Stimulated activated CD8-positive, alpha-beta memory T cell treated with anti-CD3 and anti-CD28 coated beads, Interleukin-4, amount 100 ng/mL, for 1 hour (primary cell): ENCODE results near the gene RCOR1.
"Not testable (repeated sequence)": the region's sequence is repeated elsewhere in the genome, so short reads cannot be mapped to it uniquely, and the experiment has no call there.

Source experiments
- DNase-seq, 2 donors: peaks; one replicate each; pipeline ENCODE4 v3.0.0-alpha.2; 2020; ENCODE audit warnings: low read depth in 2 of 2, low spot score in 1 of 2

RCOR1 gene

DNA sequence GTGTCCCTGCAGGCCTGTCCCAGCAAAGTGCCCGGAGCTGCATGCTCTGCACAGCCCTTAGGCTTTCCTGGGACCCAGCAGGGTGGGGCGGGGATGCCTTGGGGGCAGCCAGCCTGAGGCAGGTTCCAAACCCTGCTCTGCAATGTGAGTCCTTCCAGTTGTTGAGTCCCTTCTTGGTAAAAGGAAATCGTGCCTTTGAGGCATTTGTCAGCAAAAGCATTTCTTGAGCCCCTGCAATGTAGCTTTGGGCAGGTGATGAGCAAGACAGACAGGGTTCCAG, 146.7 kb downstream of the RCOR1 start:
- DNase-seq = no peak

DNA sequence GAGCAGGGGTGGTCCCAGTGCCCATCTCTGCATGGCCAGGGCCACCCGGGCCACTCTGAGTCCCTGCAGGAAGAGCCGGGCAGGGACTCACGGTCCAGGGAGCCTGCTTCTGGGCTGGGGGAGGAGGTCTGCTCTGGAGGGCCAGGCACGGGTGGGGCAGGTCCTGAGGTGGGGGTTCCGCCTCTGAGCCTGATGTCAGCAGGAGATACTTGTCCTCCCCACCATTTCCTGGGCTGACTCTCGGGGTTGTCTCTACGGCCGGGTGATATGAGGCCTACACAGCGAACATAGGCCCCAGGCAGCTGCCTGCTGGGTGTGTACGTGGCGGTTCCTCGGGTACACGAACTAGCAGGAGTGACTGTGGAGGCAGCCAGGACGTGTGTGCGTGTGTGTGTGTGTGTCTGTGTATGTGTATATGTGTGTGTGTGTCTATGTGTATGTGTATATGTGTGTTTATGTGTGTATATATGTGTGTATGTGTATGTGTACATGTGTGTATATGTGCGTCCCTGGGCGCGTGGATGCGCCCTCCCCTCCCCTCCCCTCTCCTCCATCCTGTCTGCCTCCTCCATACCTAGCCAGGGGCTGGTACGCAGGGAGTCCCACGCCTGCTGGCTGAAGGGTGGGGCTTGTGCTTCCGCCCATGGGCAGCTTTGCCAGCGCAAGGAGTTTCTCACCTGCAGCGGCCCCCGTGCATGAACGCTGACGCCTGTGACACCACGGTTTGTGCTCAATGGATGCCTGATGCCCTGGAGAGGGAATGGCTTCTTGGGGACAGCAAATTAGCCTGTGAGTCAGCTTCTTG, 154.4 kb downstream of the RCOR1 start:
- DNase-seq = no peak

DNA sequence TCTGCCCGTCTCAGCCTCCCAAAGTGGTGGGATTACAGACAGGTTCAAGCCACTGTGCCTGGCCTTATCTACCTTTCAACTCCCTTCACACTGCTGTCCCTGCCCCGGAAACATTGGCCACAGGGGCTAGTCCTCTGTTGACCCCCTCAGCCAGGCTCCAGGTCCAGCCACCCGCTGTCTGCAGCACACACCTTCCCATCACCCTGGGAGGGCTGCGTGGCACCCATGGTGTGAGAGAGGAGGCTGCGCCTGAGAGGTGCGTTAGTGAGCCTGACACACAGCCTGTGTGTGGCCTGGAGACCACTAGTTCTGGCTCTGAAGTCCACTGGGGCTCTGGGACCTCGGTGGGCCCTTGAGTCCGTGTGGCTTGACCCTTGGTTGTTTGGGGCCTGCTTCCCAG, 156.4 kb downstream of the RCOR1 start:
- DNase-seq = no peak

DNA sequence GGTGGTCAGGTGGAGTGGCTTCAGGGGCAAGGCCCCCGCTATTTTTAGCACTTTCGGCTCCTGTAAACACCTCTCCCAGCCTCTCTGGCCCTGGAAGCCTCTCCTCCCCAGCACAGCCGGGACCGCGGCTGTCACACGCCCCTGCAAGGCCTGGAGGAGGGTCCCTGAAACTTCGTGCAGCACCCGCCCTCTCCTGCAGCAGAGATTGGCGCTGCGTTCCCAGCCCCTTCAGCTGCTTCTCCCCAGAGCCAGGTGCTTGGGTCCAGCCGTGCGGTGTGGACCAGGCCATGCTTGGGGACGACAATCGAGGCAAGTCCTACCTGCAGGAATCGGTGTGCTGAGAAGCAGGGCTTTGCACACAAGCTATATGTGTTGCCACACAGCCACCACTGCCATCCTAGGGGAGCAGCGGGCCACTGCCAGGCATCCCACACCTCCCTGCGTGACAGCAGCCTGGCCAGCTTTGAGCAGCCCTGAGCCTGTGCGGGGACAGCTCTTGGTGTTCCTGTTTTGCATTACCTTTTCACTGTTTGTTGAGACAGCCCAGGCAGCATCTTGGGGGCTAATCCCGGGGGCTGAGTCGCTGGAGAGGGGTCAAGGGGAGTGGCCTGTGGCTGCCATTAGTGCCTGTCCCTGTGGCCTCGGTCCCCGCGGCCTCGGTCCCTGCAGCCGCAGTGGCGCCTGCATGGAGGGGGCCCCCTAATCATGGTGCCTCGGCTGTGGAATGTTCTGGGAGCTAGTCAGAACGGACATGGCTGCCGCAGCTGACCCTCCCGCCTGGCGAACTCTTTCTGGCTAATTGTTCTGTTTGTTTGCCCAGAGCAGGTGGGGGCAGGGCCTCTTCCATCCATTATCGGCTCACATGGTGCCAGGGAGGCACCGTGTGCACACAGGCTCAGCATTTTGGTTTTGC, 157.2 kb downstream of the RCOR1 start:
- no peak for DNase-seq

DNA sequence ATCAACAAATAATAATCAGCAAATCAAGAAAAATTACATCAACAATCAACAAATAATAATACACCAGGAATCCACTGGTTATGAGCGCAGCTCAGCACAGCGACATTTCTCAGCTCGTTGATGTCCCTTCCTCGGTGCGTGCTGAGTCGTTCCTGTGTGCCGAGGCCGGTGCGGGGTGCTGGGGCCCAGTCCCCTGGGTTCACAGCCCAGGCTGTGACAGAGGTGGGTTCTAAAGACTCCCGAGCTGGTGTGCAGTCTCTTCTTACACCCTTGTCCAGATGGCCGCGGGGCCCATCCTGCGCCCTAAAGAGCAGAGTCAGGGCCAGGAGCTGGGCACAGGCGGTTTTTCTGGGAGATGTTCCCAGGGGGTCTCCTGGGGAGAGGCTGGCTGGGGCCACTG, 157.9 kb downstream of the RCOR1 start:
- no peak for DNase-seq

DNA sequence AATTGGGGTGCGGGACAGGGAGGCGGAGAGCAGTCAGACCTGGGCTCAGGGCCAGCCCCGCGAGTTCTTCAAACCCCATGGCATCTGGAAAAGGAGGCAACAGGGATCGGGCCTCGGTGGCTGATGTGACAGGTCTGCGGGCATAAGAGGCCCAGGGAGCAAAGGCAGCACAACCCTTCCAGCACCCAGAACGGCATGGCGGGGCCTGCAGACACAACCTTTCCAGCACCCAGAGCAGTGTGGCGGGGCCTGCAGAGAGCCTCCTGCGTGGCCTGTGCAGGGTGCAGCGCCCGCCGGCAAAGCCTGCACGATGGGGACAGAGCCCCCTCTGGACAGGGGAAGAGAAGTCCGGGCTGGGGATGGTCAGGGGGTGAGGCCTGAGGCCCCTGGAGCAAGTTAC, 158.6 kb downstream of the RCOR1 start:
- DNase-seq = no peak

DNA sequence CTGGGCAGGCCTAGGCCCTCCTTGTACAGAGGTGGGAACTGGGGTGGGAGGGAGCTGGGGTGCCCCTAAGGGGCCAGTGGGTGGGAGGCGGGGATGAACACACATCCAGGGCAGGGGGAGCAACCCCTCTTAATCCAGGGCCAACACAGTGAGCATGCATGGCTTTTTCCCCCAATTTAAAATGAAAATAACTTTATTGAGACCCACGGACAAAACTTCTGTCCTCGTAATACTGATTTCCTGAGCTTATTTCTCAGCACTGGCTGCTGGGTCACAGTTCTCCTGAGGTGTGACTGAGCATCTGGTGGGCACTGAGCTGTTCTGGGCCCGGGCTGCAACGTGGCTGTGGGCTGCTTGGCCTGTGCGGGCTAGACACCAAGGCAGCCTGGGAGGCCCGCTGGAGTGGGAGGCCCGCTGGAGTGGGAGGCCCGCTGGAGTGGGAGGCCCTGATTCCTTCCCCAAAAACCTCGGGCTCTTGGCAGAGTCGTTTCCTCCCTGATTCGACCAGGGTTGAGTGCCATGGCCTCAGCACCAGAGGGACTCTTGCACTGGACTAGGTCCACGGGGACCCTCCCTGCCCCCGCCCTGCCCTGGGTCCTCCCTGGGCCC, 159.9 kb downstream of the RCOR1 start:
- no peak for DNase-seq

DNA sequence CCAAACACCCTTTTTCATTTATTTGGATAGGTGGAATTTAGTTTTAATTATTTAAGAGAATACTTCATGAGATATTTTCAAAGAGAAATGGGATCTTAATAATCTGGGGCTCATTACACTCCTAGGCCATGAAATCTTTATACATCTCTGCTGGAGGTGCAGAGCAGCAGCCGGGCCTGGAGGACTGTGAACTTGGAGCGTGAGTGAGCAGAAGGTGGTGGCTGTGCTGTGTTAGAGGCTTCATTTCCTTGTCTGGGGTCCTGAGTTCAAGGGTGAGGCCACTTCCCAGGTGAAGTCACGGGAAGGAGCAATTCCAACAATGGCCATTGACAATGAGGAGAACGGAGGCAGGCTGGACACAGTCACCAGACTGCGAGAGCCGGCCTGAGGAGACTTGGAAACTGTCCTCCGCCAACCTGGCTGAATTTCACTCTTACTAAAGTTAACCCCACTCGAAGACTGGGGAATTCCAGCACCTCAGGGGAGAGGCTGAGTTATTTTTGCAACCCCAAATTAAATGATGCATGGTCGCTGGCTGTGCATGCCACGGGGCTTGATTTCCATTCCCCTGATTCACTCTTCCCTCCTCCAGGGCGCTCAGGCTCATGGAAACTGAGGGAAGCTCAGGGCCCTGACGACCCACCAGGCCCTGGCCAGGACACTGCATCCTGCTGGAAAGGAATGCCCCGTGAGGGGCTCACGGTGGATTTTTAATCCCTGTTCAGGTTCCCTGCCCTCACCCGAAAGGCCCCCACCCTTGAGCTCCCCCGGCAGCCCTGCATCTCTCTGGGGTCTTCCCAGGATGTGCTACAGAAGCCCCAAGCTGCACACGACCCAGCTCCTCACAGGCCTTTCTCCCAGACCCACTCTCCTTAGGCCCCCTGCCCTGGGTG, 162.2 kb downstream of the RCOR1 start:
- DNase-seq = no peak

DNA sequence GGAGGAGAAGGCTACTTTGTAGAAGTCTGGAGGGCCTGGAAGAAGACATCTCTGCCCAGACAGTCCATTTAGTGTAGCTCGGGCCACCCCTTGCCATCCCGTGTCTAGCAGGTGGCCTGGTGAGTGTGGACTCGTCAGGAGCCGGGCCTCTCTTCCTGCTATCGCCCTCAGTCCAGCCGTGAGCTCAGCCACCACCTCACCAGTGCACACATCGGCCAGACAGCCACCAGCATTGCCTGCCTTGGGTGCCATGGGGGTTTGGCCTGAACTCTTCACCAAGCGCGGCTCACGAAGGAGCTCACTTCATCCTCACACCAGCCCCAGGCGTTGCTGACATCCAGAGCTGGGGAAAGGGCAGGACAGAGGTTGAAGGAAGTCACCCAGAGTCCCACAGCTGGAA, 165.2 kb downstream of the RCOR1 start:
- no peak for DNase-seq

DNA sequence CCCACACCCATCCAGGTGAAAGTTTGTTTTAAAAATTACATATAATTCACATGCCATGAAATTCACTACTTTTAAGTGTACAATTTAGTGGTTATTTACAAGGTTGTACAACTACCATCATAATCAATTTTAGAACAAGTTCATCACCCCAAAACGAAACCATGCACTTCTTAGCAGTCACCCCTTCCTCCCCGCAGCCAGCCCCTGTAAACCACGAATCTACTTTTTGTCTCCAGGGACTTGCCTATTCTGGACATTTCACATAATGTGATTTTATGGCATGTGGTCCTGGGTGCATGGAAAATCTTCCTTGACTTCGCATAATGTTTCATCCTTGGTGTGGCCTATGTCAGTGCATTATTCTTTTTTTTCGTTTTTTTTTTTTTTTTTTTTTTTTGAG, 165.6 kb downstream of the RCOR1 start:
- no peak for DNase-seq

DNA sequence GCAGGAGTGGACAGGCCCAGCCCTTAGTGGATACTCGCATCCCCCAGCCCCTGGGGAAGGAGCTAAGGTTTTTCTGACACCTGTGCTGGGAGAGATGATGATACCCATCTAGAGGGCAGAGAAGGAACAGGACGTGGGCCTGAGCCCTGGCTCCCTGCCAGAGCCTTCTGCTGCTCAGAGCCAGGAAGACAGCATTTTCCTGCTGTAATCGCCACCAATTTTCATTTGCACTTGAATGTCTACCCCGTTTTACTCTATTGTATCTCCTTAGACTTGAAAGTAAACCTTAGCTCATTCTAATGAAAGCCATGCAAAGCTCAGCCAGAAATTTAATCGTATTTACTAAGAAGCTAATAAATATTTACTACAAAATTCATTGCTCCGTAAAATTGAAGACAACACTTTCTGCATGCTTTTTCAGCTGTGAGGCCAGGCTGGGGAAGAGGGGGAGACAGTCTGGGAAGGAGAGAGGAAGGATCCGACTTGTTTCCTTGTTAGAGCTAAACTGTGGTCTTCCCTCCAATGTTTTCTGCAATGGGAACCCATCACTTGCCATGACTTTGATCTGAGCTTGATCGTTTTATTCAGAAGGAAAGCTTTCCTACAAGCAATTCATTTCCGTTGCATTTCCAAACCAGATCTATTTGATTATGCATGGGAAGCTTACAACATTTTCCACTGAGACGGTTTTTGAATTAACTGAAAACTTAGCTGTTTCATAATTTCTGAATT, 167.2 kb downstream of the RCOR1 start:
- DNase-seq = no peak

DNA sequence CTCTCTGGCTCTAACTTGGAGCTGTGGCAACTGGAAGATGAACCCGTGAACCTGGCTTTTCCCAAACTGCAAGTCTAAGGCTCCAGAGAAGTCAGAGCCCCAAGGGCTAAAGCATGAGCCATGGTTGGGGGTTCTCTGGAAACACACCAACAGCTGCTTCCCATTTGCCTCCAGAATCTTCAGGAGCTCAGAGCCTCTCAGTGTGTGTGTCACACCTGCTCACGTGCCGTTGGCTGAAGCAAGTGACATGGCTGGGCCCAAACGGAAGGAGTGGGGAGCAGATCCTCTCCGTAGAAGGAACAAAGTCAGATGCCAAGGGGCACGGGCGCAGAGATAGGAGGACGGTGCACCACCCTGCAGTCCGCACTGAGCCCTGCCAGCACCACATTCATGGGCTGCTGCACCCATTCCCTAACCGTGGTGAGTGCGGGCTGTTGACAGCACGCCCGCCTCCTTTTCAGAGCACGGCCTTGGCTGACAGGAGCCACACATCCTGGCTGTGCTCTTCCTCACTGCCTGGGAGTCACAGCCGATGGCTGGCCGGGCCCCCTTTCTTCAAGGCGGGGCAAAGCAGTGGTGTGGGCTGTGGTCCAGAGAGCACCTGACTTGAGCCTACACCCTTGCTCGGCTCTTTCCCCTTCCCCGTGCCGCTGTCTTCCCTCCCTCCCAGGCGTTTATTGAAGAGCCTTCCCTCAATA, 168.2 kb downstream of the RCOR1 start:
- DNase-seq = no peak

DNA sequence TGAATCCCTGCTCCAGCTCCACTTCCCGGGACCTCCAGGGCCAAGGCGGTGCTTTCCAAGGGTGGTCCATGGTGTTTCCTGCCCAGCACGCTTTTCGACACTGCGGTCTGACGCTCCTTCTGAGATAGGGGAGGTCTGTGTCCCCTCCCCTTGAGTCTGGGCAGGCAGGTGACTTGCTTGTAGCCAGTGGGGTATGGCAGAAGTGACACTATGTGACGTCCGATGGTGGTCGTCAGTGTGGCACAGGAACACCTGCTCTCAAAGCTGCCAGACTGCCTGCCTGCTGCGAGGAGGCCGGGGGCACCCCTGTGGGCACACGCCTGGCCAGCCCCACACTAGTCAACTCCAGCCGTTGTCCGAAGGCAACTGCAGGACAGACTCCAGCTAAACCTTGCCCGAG, 168.8 kb downstream of the RCOR1 start:
- no peak for DNase-seq

DNA sequence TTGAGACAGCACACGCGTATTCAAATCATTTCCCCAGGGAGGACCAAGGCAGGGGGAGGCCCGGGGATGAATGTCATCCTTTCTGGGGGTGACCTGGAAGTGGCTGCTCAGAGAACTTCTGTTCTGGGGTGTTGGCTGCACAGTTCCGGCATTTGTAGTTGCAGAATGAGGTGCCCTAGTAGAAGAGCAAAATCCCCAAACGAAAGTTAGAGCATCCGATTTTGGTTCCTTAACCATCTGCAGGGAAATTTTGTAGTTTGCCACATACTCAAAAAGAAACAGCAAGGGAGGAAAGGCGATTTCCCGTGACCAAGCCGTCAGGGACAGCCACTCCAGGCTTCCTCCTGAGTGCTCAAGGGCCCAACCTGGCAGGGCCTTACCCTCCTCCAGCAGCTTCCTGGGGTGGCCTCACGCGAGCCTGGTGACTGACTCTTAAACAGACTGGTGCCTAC, 171.8 kb downstream of the RCOR1 start:
- no peak for DNase-seq

DNA sequence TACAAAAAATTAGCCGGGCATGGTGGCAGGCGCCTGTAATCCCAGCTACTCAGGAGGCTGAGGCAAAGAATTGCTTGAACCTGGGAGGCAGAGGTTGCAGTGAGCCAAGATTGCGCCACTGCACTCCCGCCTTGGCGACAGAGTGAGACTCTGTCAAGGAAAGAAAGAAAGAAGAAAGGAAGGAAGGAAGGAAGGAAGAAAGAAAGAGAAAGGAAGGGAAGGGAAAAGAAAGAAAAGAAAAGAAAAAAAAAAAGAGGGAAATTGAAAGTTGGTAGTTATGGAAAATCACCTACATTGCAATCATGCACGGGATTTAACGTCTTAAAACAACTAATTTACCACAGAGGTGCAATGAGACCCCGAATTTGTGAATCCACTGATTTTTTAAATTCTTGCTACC, 173.3 kb downstream of the RCOR1 start:
- not testable (repeated sequence) for DNase-seq

DNA sequence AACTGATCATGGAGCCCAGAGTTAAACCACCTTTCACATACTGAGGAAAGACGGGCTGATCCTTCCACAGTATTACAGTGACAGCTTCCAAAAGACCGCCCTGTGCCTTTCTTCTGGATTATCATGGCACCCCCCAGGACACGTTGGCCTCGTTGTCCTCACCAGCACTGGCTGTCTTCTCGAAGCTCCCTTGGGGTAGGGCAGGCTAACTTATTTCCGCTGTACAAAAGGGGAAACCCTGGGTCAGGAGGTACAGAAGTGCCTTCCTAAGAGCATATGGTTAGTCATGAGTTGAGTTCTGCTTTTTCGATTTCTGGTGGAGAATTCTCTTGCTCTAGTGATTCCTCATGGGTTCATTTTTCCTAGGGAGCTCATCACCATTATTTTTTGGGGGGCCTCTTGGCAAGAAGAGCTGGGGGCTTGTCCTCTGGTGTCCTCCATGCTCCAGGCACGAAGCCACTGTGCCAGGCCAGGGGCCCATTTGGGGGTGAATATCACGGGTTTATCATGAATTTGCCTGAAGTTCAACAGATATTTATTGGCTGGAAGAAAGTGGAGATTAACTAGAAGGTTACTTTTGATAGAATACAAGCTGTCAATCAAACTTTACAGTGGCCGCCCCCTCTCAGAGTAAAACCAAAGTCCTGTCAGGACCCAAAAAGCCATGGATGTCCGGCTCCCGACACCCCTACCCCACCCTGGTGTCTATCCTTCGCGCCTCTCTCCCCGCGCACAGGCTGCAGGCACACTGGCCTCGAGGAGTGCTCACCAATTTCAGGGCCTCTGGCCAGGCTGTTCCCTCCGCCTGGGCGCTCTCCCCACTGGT, 176.0 kb downstream of the RCOR1 start:
- no peak for DNase-seq

DNA sequence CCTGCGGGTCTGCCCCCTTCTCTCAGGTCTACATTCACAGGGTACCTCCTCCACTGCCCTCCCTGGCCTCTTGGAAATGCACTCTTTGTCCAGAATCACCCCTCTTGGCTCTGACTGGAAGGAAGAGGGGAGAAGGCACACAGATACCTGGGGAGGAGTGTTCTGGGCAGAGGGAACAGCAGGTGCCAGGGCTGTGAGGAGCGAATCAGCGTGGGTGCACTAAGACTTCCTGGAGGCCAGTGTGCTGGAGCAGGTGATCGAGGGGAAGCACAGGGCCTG, 176.5 kb downstream of the RCOR1 start:
- no peak for DNase-seq

DNA sequence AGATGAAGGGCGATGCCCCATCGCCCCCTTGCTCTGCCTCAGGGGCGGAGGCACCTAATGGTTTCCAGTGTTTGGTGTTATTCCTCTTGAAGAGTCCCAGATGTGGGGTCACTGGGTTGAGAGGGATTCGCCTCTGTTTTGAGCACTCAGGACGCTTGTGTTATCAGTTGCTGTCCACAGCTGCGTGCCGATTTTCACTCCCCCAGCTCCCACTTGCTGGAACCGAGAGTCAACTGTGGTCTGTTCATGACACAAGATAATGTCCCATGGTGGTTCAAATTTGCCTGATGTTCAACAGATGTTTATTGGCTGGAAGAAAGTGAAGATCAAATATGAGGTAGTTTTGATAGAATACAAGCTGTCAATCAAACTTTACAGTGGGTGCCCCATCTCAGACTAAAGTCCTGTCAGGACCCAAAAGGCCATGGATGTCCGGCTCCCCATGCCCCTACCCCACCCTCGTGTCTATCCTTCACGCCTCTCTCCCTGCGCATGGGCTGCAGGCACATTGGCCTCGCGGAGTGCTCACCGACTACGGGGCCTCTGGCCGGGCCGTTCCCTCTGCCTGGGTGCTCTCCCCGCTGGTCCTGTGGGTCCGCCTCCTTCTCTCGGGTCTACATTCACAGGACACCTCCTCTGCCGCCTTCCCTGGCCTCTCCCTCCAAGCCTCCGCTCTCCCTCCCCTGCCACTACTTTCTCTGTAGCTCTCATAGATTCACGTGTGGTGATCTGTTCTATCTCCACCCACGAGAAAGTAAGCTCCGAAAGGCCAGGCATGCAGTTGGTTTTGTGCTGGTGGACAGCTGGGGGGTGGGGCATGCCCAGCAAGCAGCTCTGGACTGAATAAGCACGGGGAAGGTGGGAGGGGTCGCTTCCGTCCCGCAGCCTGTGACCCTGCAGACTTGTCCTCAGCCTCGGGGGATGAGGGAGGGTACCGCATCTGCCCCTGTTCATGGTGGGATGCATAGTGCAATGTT, 178.0 kb downstream of the RCOR1 start:
- no peak for DNase-seq
